SK-N-SH (cell line): ENCODE results near the gene LRP4. TPM values are rescaled to one million over a fixed set of nuclear protein-coding genes. Genes with fewer than 3 reads are reported as not detected.
"Not testable (repeated sequence)": the region's sequence is repeated elsewhere in the genome, so short reads cannot be mapped to it uniquely, and the experiment has no call there.

ENCODE experiments used
- CTCF ChIA-PET: fragments of 300-600, 350-600 bp; formaldehyde crosslinking; extraction: SDS; loops from one replicate; lab custom pipeline; 2021; lab: Yijun Ruan, JAX
- POLR2A ChIA-PET: fragments of 350-600 bp; sonication (Branson Sonifier 250); formaldehyde crosslinking; extraction: SDS; loops from one replicate; lab custom pipeline; 2020; ENCODE audit warnings: antibody characterized with exemption, inconsistent platforms; lab: Yijun Ruan, JAX
- DNase-seq: peaks from one replicate; pipeline ENCODE4 v3.0.0; 2012
- H2AFZ ChIP-seq: fragments of 200-600 bp; sonication (generic); 2 replicates; pipeline ENCODE4 v1.8.1; 2016; ENCODE audit warnings: antibody characterized with exemption, mild to moderate bottlenecking, low read depth
- H3F3A ChIP-seq: fragments of 200-600 bp; sonication (generic); replicated peaks from 2 replicates; pipeline ENCODE3; 2016; ENCODE audit warnings: antibody characterized with exemption, mild to moderate bottlenecking; ENCODE audit not compliant: insufficient read depth
- H3K27ac ChIP-seq, 2 experiments: fragments of 200-500 bp in 1 of 2; fragments of 200-600 bp in 1 of 2; sonication (Bioruptor generic) in 1 of 2; sonication (generic), shearing (Covaris generic) in 1 of 2; 2 replicates each; pipeline versions ENCODE4 v1.5.1 to v1.6.1; 2014 to 2016; ENCODE audit warnings: low read depth in 2 of 2, inconsistent platforms in 1 of 2, low read length in 1 of 2, mild to moderate bottlenecking in 1 of 2, mixed read lengths in 1 of 2
- H3K27me3 ChIP-seq: fragments of 200-600 bp; sonication (generic), shearing (Covaris generic); 2 replicates; pipeline ENCODE4 v1.6.1; 2016; ENCODE audit warnings: mixed run types; ENCODE audit not compliant: insufficient read depth
- H3K36me3 ChIP-seq, 2 experiments: fragments of 200-500 bp in 1 of 2; fragments of 200-600 bp in 1 of 2; sonication (Bioruptor generic) in 1 of 2; sonication (generic) in 1 of 2; replicated peaks in 1 of 2; 2 replicates each; pipeline versions ENCODE3 to v1.5.1; 2014 to 2016; ENCODE audit warnings: low read length in 1 of 2, mild to moderate bottlenecking in 1 of 2; ENCODE audit not compliant: insufficient read depth in 2 of 2, control insufficient read depth in 1 of 2
- H3K4me1 ChIP-seq, 2 experiments: fragments of 200-500 bp in 1 of 2; fragments of 200-600 bp in 1 of 2; sonication (Bioruptor generic) in 1 of 2; sonication (generic), shearing (Covaris generic) in 1 of 2; 2 replicates each; pipeline versions ENCODE4 v1.5.1 to v1.6.1; 2014 to 2016; ENCODE audit warnings: low read depth in 1 of 2, low read length in 1 of 2, mixed run types in 1 of 2; ENCODE audit not compliant: insufficient read depth in 2 of 2, control insufficient read depth in 1 of 2
- H3K4me2 ChIP-seq: fragments of 200-600 bp; sonication (generic), shearing (Covaris generic); 2 replicates; pipeline ENCODE4 v1.6.1; 2017; ENCODE audit warnings: mixed run types
- H3K4me3 ChIP-seq, 2 experiments: fragments of 200-500 bp in 1 of 2; fragments of 200-600 bp in 1 of 2; sonication (Bioruptor generic) in 1 of 2; sonication (generic), shearing (Covaris generic) in 1 of 2; 2 replicates each; pipeline versions ENCODE4 v1.5.1 to v1.8.1; 2014 to 2016; ENCODE audit warnings: low read depth in 2 of 2, inconsistent platforms in 1 of 2, low read length in 1 of 2, mild to moderate bottlenecking in 1 of 2, mixed read lengths in 1 of 2, moderate library complexity in 1 of 2
- H3K79me2 ChIP-seq: fragments of 200-600 bp; sonication (generic); 2 replicates; pipeline ENCODE4 v1.8.1; 2017; ENCODE audit warnings: mild to moderate bottlenecking; ENCODE audit not compliant: insufficient read depth
- H3K9ac ChIP-seq: fragments of 200-600 bp; sonication (generic); 2 replicates; pipeline ENCODE4 v1.6.1; 2017; ENCODE audit warnings: mixed run types
- H3K9me2 ChIP-seq: fragments of 200-600 bp; sonication (generic); 2 replicates; pipeline ENCODE4 v1.6.1; 2017; ENCODE audit warnings: mixed run types
- H3K9me3 ChIP-seq: fragments of 200-600 bp; sonication (generic); 2 replicates; pipeline ENCODE4 v1.6.1; 2017; ENCODE audit warnings: mixed run types, mild to moderate bottlenecking, moderate library complexity
- H4K20me1 ChIP-seq: fragments of 200-600 bp; sonication (generic); 2 replicates; pipeline ENCODE4 v1.6.1; 2017; ENCODE audit warnings: mild to moderate bottlenecking, mixed run types; ENCODE audit not compliant: insufficient read depth
- ELF1 ChIP-seq: IDR thresholded peaks from 2 replicates; pipeline ENCODE4 v1.4.0; 2012
- EZH2phosphoT487 ChIP-seq: fragments of 200-600 bp; sonication (generic); IDR thresholded peaks from 2 replicates; pipeline ENCODE4 v1.6.1; 2017; ENCODE audit warnings: low read depth, mixed run types, mild to moderate bottlenecking, antibody characterized with exemption, moderate library complexity, borderline replicate concordance
- FOSL2 ChIP-seq: IDR thresholded peaks from 2 replicates; pipeline ENCODE4 v1.4.0; 2012; ENCODE audit warnings: low read depth, mild to moderate bottlenecking, moderate library complexity, borderline replicate concordance
- GABPA ChIP-seq: IDR thresholded peaks from 2 replicates; pipeline ENCODE4 v1.4.0; 2012; ENCODE audit warnings: low read depth, mild to moderate bottlenecking
- GATA2 ChIP-seq: sonication (generic); formaldehyde crosslinking; IDR thresholded peaks from 2 replicates; pipeline ENCODE4 v1.5.0; 2020; ENCODE audit warnings: mild to moderate bottlenecking, missing genetic modification reagents
- MAX ChIP-seq: IDR thresholded peaks from 2 replicates; pipeline ENCODE4 v1.4.0; 2012; ENCODE audit warnings: low read depth
- MEF2A ChIP-seq: IDR thresholded peaks from 2 replicates; pipeline ENCODE4 v1.4.0; 2012; ENCODE audit warnings: low read depth, borderline replicate concordance
- NFIC ChIP-seq: IDR thresholded peaks from 2 replicates; pipeline ENCODE4 v1.4.0; 2012; ENCODE audit warnings: borderline replicate concordance
- NRF1 ChIP-seq: IDR thresholded peaks from 2 replicates; pipeline ENCODE4 v1.6.1; 2012; ENCODE audit warnings: low read depth, mild to moderate bottlenecking, low read length
- PBX3 ChIP-seq: IDR thresholded peaks from 2 replicates; pipeline ENCODE4; 2012
- POLR2AphosphoS5 ChIP-seq: IDR thresholded peaks from 2 replicates; pipeline ENCODE4 v1.6.1; 2012; ENCODE audit warnings: low read depth, low read length
- SIN3A ChIP-seq: IDR thresholded peaks from 2 replicates; pipeline ENCODE4 v1.6.1; 2012; ENCODE audit warnings: low read depth, mild to moderate bottlenecking, low read length, moderate library complexity, borderline replicate concordance
- TAF1 ChIP-seq: IDR thresholded peaks from 2 replicates; pipeline ENCODE4 v1.6.1; 2012; ENCODE audit warnings: low read depth, mild to moderate bottlenecking, low read length, moderate library complexity, borderline replicate concordance
- YY1 ChIP-seq: IDR thresholded peaks from 2 replicates; pipeline ENCODE4 v1.4.0; 2012; ENCODE audit warnings: low read depth, mild to moderate bottlenecking
- WGBS: methylation state at CpG from one replicate; pipeline ENCODE4 v1.1.6; 2017; ENCODE audit warnings: low lambda C conversion rate; 5-methylcytosine and 5-hydroxymethylcytosine counted together
- polyA plus RNA-seq, 3 experiments: library from polyadenylated mRNA; depleted of rRNA; stranded (reverse); fragments of >200 nt; gene quantifications; 2 replicates each; pipeline ENCODE4 v1.2.3, GENCODE V29; 2012
- TF ChIP-seq, protein P1 (sequence below): fragments of 200-600 bp; sonication (generic); IDR thresholded peaks from 2 replicates; pipeline ENCODE4 v1.6.1; 2017; ENCODE audit warnings: antibody characterized with exemption, mild to moderate bottlenecking, moderate library complexity

LRP4 gene
- polyA plus RNA-seq, 1 of the 3 experiments (the other 2 are of a cell fraction): 10.9 TPM

DNA sequence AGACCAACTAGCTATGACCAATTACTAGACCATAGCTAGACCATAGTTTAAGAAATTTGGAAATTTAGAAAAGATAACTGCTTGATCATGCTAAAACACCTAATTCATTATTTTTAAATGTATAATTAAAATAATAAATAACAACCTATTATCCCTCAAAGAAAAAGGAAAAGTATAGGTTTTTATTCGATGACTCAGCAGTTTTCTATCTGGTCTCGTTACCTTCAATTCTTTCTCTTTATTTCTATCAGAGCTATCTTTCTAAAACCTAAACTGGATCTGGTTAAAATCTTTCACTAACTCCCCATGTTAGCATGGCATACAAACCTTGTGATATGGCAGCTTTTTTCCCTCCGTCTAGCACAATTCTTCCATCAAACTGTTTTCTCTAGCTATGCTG is 45.5 kb upstream of the LRP4 start:
- CTCF ChIA-PET: interaction anchor here (1.6 to 2.1 kb wide), 2 partner anchors 20 to 189 kb away, joined by 4 to 6 read pairs; no protein-coding TSS in a partner anchor
- POLR2A ChIA-PET: no interaction called here
- 96% methylated on average over 3 of the region's 3 CpGs for WGBS

GRCh38 chr11:46961886-46962285 is 43.5 kb upstream of the LRP4 start:
- H3K27me3 ChIP-seq, H3K4me1 ChIP-seq, H4K20me1 ChIP-seq, H3K4me3 ChIP-seq, H3K9ac ChIP-seq, H3K4me2 ChIP-seq, H3K9me2 ChIP-seq, H2AFZ ChIP-seq, DNase-seq, H3K27ac ChIP-seq, POLR2A ChIA-PET, H3K9me3 ChIP-seq: not testable (repeated sequence)
- Histone ChIP-seq H3F3A (peaks cover 14% of the 10 kb centered on the region), H3K79me2 (peaks cover 53% of the 10 kb centered on the region), H3K36me3 (peaks cover 0 to 38% of the 10 kb centered on the region in 2 experiments)
- CTCF ChIA-PET: interaction anchor here (0.7 to 1.4 kb wide), 2 partner anchors 57 to 1208 kb away, joined by 3 read pairs; no protein-coding TSS in a partner anchor
- WGBS: 98% methylated on average over 3 of the region's 3 CpGs

More for the DNA sequence above, 45.5 kb upstream of the LRP4 start:
- TF ChIP-seq NRF1: no peak
- no peak for TF ChIP-seq NFIC
- TF ChIP-seq GATA2 (CRISPR knock-in tag): no peak
- TF ChIP-seq ELF1: no peak
- TF ChIP-seq MEF2A: no peak
- TF ChIP-seq FOSL2: no peak
- H3K4me1 ChIP-seq: no peaks in the 10 kb centered on the region; a peak in 1 of 4 replicates
- H3K27ac ChIP-seq: no peak overlapping the region
- DNase-seq: no peak
- peaks cover 11% of the 10 kb centered on the region for H3F3A ChIP-seq
- no peak overlapping the region for H3K4me3 ChIP-seq
- H3K79me2 ChIP-seq: peaks cover 47% of the 10 kb centered on the region
- H3K4me2 ChIP-seq: no peak overlapping the region
- 0 out of 2 replicates have a peak, but pooled peaks cover 4% of the 10 kb centered on the region for H3K9me3 ChIP-seq
- H4K20me1 ChIP-seq: no peaks in the 10 kb centered on the region
- H3K9me2 ChIP-seq: no peaks in the 10 kb centered on the region
- H2AFZ ChIP-seq: no peak overlapping the region
- no peak overlapping the region for H3K9ac ChIP-seq
- peaks cover 0 to 30% of the 10 kb centered on the region in 2 experiments for H3K36me3 ChIP-seq
- no peaks in the 10 kb centered on the region for H3K27me3 ChIP-seq

DNA sequence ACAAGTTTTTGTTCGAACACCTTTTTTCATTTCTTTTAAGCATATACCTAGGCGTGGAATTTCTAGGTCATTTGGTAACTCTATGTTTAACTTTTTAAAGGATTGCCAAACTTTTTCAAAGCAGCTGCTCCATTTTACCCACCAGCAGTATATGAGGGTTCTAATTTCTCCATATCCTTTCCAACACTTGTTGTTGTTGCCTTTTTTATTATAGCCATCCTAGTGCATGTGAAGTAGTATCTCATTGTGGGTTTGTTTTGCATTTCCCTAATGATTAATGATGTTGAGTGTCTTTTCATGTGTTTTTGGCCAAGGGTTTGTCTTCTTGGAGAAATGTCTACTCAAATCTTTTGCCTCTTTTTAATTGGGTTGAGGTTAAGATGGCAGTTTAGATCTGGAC is 42.7 kb upstream of the LRP4 start:
- H3K27me3 ChIP-seq: no peaks in the 10 kb centered on the region
- TF ChIP-seq PBX3: no peak
- no peak for TF ChIP-seq EZH2phosphoT487
- TF ChIP-seq TAF1: no peak
- TF ChIP-seq GABPA: no peak
- TF ChIP-seq YY1: no peak
- TF ChIP-seq, protein P1, sequence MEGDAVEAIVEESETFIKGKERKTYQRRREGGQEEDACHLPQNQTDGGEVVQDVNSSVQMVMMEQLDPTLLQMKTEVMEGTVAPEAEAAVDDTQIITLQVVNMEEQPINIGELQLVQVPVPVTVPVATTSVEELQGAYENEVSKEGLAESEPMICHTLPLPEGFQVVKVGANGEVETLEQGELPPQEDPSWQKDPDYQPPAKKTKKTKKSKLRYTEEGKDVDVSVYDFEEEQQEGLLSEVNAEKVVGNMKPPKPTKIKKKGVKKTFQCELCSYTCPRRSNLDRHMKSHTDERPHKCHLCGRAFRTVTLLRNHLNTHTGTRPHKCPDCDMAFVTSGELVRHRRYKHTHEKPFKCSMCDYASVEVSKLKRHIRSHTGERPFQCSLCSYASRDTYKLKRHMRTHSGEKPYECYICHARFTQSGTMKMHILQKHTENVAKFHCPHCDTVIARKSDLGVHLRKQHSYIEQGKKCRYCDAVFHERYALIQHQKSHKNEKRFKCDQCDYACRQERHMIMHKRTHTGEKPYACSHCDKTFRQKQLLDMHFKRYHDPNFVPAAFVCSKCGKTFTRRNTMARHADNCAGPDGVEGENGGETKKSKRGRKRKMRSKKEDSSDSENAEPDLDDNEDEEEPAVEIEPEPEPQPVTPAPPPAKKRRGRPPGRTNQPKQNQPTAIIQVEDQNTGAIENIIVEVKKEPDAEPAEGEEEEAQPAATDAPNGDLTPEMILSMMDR: no peak
- TF ChIP-seq SIN3A: no peak
- no peak for TF ChIP-seq MAX
- no peak for TF ChIP-seq POLR2AphosphoS5
- no peak for TF ChIP-seq MEF2A
- peaks cover 53% of the 10 kb centered on the region for H3K79me2 ChIP-seq
- H3K4me1 ChIP-seq: no peaks in the 10 kb centered on the region; a peak in 1 of 4 replicates
- POLR2A ChIA-PET: no interaction called here
- no peak overlapping the region for H3K4me2 ChIP-seq
- peaks cover 9% of the 10 kb centered on the region; the same call in 1 of the 2 replicates for H3K9me3 ChIP-seq
- no peak overlapping the region for H3K27ac ChIP-seq
- peaks cover 14% of the 10 kb centered on the region for H3F3A ChIP-seq
- peaks cover 0 to 38% of the 10 kb centered on the region in 2 experiments for H3K36me3 ChIP-seq
- H3K9me2 ChIP-seq: no peaks in the 10 kb centered on the region
- no peak overlapping the region for H3K9ac ChIP-seq
- WGBS: 96% methylated on average over 2 of the region's 2 CpGs
- CTCF ChIA-PET: interaction anchor here (1.4 kb wide), 1 partner anchor 58 kb away, joined by 3 read pairs; no protein-coding TSS in a partner anchor
- no peak for DNase-seq
- H3K4me3 ChIP-seq: no peak overlapping the region
- no peaks in the 10 kb centered on the region for H4K20me1 ChIP-seq
- no peak overlapping the region for H2AFZ ChIP-seq
